H1 (cell line): ENCODE data around the gene SERPINE2. TPM values are rescaled to one million over a fixed set of nuclear protein-coding genes. Genes with fewer than 3 reads are reported as not detected.

Source experiments
- BRCA1 ChIP-seq: IDR thresholded peaks from 2 replicates; pipeline ENCODE4 v1.6.1; 2012; ENCODE audit warnings: low read depth, low read length, improper control_type of control experiment
- CBX5 ChIP-seq: fragments of 300-800, 300-1000 bp; sonication (generic); IDR thresholded peaks from 2 replicates; pipeline ENCODE4 v1.7.1; 2016; ENCODE audit warnings: antibody characterized with exemption, low read length, low read depth
- CBX8 ChIP-seq: fragments of 300-800, 300-1000 bp; sonication (generic); IDR thresholded peaks from 2 replicates; pipeline ENCODE4 v1.7.1; 2016; ENCODE audit warnings: low read depth, low read length, borderline replicate concordance
- CEBPB ChIP-seq: IDR thresholded peaks from 2 replicates; pipeline ENCODE4 v1.6.1; 2012; ENCODE audit warnings: low read depth, low read length
- CHD1 ChIP-seq: IDR thresholded peaks from 2 replicates; pipeline ENCODE4 v1.6.1; 2012; ENCODE audit warnings: low read depth, low read length, improper control_type of control experiment
- EP300 ChIP-seq, 2 experiments: IDR thresholded peaks; 1 replicate in 1 of 2; 2 replicates in 1 of 2; pipeline ENCODE4 v1.6.1; 2011 to 2012; ENCODE audit warnings: low read depth in 2 of 2, low read length in 2 of 2, mild to moderate bottlenecking in 2 of 2, borderline replicate concordance in 1 of 2, inconsistent platforms in 1 of 2, moderate library complexity in 1 of 2
- EZH2 ChIP-seq: fragments of 200-600 bp; sonication (generic); IDR thresholded peaks from 2 replicates; pipeline ENCODE4 v1.7.1; 2012; ENCODE audit warnings: low read depth, mild to moderate bottlenecking, moderate library complexity, low read length, inconsistent platforms; ENCODE audit not compliant: severe bottlenecking
- GTF2F1 ChIP-seq: IDR thresholded peaks from 2 replicates; pipeline ENCODE4 v1.6.1; 2012; ENCODE audit warnings: low read depth, low read length, improper control_type of control experiment, borderline replicate concordance
- JUN ChIP-seq: IDR thresholded peaks from 2 replicates; pipeline ENCODE4 v1.6.1; 2011; ENCODE audit warnings: low read depth, mild to moderate bottlenecking, improper control_type of control experiment, low read length
- KDM4A ChIP-seq: IDR thresholded peaks from one replicate; pipeline ENCODE4 v1.7.1; 2012; ENCODE audit warnings: low read depth, mild to moderate bottlenecking, moderate library complexity, low read length, inconsistent platforms; ENCODE audit not compliant: severe bottlenecking
- KDM5A ChIP-seq: fragments of 200-600 bp; IDR thresholded peaks from 2 replicates; pipeline ENCODE4 v1.7.1; 2012; ENCODE audit warnings: mild to moderate bottlenecking, low read length, inconsistent platforms, mixed read lengths
- NRF1 ChIP-seq: IDR thresholded peaks from 2 replicates; pipeline ENCODE4 v1.6.1; 2011; ENCODE audit warnings: mild to moderate bottlenecking, low read depth, low read length, improper control_type of control experiment
- RAD21 ChIP-seq, 2 experiments: IDR thresholded peaks in 1 of 2; conservative IDR thresholded peaks in 1 of 2; 2 replicates each; pipeline ENCODE4 v1.6.1; 2011; ENCODE audit warnings: low read depth in 2 of 2, low read length in 2 of 2, improper control_type of control experiment in 1 of 2, inconsistent platforms in 1 of 2, mild to moderate bottlenecking in 1 of 2, moderate library complexity in 1 of 2
- RBBP5 ChIP-seq: IDR thresholded peaks from 2 replicates; pipeline ENCODE4 v1.7.1; 2012; ENCODE audit warnings: low read depth, mild to moderate bottlenecking, inconsistent platforms, low read length, moderate library complexity, borderline replicate concordance
- RFX5 ChIP-seq: IDR thresholded peaks from 2 replicates; pipeline ENCODE4 v1.6.1; 2011; ENCODE audit warnings: low read depth, low read length, improper control_type of control experiment, borderline replicate concordance
- SAP30 ChIP-seq: fragments of 300-600 bp; sonication (generic); IDR thresholded peaks from 2 replicates; pipeline ENCODE4 v1.7.1; 2012; ENCODE audit warnings: low read length, moderate library complexity, mild to moderate bottlenecking, inconsistent platforms; ENCODE audit not compliant: insufficient read depth, insufficient replicate concordance
- SIN3A ChIP-seq, 2 experiments: IDR thresholded peaks in 1 of 2; conservative IDR thresholded peaks in 1 of 2; 2 replicates each; pipeline ENCODE4 v1.6.1; 2011 to 2012; ENCODE audit warnings: low read length in 2 of 2, improper control_type of control experiment in 1 of 2, low read depth in 1 of 2, mild to moderate bottlenecking in 1 of 2
- SIRT6 ChIP-seq: IDR thresholded peaks from one replicate; pipeline ENCODE4 v1.7.1; 2012; ENCODE audit warnings: low read length, inconsistent platforms
- SP2 ChIP-seq: IDR thresholded peaks from 2 replicates; pipeline ENCODE4 v1.6.1; 2012; ENCODE audit warnings: mild to moderate bottlenecking, low read length, inconsistent platforms
- SP4 ChIP-seq: IDR thresholded peaks from 2 replicates; pipeline ENCODE4 v1.6.1; 2012; ENCODE audit warnings: low read length, inconsistent platforms
- TAF7 ChIP-seq: optimal IDR thresholded peaks from 2 replicates; pipeline ENCODE3; 2011; ENCODE audit warnings: low read depth, mild to moderate bottlenecking, inconsistent platforms, low read length, moderate library complexity, borderline replicate concordance
- TEAD4 ChIP-seq: IDR thresholded peaks from 2 replicates; pipeline ENCODE4 v1.6.1; 2012; ENCODE audit warnings: low read depth, low read length, inconsistent platforms, mixed read lengths
- polyA plus RNA-seq, 7 experiments: library from polyadenylated mRNA; depleted of rRNA in 3 of 7; stranded (reverse) in 5 of 7; unstranded in 2 of 7; fragments of >200 nt in 5 of 7; fragments of 200-250 nt in 2 of 7; gene quantifications; 1 replicate in 5 of 7; 2 replicates in 1 of 7; 4 replicates in 1 of 7; pipeline versions ENCODE4 v1.2.1 to v1.2.3, GENCODE V29; 2011 to 2013; ENCODE audit warnings: missing spikeins in 2 of 7, mixed read lengths in 2 of 7
- total RNA-seq: library from RNA; stranded (reverse); fragmentation: NEBNext Ultra II Directional; extraction: Animal tissue kit (Norgen Biotek cat#: 25700); gene quantifications from 2 replicates; pipeline ENCODE4 v1.2.1, GENCODE V29; 2021
- TF ChIP-seq, protein P1 (sequence below): IDR thresholded peaks from 2 replicates; pipeline ENCODE4 v1.6.1; 2011; ENCODE audit warnings: low read depth, mild to moderate bottlenecking, low read length; ENCODE audit not compliant: insufficient read depth

The SERPINE2 gene
- total and polyA plus RNA-seq, 2 of the 8 experiments (the other 6 are each of a cell fraction or from before 2014, with no cell fraction given) = 26.2 to 76.0 TPM

DNA sequence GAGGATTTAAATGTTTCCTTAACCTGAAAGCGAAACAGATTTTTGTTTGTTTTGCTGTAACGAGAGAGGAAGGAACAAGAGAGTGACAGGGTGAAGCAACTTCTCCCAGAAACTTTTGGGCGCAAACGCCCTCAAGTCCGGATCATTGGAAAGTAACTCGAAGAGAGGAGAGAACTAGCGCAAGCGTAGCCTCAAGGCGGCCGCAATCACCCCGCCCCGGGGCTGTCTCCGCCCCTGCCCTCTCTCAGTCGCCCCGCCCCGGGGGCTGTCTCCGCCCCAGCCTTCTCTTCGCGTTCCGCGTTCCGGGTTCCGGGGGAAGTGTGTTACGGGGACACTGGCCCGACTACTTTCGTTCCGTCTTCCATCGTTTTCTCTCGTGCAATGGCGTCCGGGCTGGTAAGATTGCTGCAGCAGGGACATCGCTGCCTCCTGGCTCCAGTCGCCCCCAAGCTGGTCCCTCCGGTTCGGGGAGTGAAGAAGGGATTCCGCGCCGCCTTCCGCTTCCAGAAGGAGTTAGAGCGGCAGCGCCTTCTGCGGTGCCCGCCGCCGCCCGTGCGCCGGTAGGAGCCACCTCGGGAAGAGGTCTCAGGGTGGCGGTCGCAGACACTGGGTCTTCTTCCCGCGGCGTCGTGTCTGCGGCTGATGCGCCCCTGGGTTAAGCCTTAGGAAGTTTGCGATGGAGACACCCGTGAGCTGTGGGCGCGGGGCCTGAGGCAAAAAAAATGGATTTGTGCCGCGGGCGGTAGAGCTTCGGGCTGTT lies 81.8 kb downstream of the SERPINE2 start, which contains the start of gene MRPL44 (continued):
- no peak for TF ChIP-seq CBX5
- peak; percentile 86 for TF ChIP-seq TEAD4
- TF ChIP-seq EZH2 = no peak
- TF ChIP-seq KDM4A = peak; percentile 76
- TF ChIP-seq GTF2F1 = peak; percentile 72; the same call in 1 of the 2 replicates
- TF ChIP-seq SP2 = no peak
- TF ChIP-seq CHD1 = peak; percentile 49; the same call in 1 of the 2 replicates
- TF ChIP-seq RFX5 = no peak
- peak; percentile 6 to 92 for TF ChIP-seq EP300 (IDR thresholded peaks at IDR 0.05; ENCODE audit: borderline replicate concordance in 1 of 2, low read depth in 2 of 2, low read length in 2 of 2)
- TF ChIP-seq RBBP5 = peak; percentile 99
- peak; percentile 89 to 95; a peak in 3 of 4 replicates for TF ChIP-seq SIN3A (conservative IDR thresholded peaks at IDR 0.05 in 1 of 2, IDR thresholded peaks at IDR 0.05 in 1 of 2; ENCODE audit: low read depth in 1 of 2, low read length in 2 of 2)
- TF ChIP-seq SP4 = peak; percentile 92
- TF ChIP-seq TAF7 = peak; percentile 92
- no peak for TF ChIP-seq CBX8
- no peak for TF ChIP-seq SIRT6
- no peak for TF ChIP-seq BRCA1
- no peak for TF ChIP-seq JUN
- TF ChIP-seq, protein P1, sequence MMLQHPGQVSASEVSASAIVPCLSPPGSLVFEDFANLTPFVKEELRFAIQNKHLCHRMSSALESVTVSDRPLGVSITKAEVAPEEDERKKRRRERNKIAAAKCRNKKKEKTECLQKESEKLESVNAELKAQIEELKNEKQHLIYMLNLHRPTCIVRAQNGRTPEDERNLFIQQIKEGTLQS = no peak
- TF ChIP-seq KDM5A = peak; percentile 96
- TF ChIP-seq CEBPB = peak; percentile 24
- TF ChIP-seq SAP30 = no peak
- TF ChIP-seq NRF1 = no peak
- 0 out of 4 replicates have a peak, but pooled peaks of 1 of the 2 experiments have one; percentile 24 for TF ChIP-seq RAD21 (IDR thresholded peaks at IDR 0.05 in 1 of 2, conservative IDR thresholded peaks at IDR 0.05 in 1 of 2; ENCODE audit: low read depth in 2 of 2, low read length in 2 of 2)
